ENCODE measurements around the gene SERPINB3.

SERPINB3 gene

DNA sequence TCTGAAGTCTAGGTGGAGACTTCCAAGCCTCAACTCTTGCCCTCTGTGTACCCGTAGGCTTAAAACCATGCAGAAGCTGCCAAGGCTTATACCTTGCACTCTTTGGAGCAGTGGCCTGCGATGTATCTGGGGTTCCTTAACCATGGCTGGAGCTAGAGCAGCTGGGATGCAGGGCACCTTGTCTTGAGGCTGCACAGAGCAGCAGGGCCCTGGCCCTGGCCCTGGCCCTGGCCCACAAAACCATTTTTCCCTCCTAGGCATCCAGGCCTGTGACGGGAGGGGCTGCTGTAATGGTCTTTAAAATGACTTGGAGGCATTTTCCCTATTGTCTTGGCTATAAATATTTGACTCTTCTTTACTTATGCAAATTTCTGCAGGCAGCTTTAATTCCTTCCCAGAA lies 36.8 kb downstream of the SERPINB3 start:
- POLR2A ChIA-PET, result no interaction called here
- CTCF ChIA-PET, result no interaction called here
- TF ChIP-seq, protein P1, sequence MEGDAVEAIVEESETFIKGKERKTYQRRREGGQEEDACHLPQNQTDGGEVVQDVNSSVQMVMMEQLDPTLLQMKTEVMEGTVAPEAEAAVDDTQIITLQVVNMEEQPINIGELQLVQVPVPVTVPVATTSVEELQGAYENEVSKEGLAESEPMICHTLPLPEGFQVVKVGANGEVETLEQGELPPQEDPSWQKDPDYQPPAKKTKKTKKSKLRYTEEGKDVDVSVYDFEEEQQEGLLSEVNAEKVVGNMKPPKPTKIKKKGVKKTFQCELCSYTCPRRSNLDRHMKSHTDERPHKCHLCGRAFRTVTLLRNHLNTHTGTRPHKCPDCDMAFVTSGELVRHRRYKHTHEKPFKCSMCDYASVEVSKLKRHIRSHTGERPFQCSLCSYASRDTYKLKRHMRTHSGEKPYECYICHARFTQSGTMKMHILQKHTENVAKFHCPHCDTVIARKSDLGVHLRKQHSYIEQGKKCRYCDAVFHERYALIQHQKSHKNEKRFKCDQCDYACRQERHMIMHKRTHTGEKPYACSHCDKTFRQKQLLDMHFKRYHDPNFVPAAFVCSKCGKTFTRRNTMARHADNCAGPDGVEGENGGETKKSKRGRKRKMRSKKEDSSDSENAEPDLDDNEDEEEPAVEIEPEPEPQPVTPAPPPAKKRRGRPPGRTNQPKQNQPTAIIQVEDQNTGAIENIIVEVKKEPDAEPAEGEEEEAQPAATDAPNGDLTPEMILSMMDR (IDR thresholded peaks at IDR 0.05; ENCODE audit: control extremely low read depth, extremely low read depth, low read depth, missing control alignments), result no peak
- no peak for DNase-seq (ENCODE audit: extremely low spot score)

DNA sequence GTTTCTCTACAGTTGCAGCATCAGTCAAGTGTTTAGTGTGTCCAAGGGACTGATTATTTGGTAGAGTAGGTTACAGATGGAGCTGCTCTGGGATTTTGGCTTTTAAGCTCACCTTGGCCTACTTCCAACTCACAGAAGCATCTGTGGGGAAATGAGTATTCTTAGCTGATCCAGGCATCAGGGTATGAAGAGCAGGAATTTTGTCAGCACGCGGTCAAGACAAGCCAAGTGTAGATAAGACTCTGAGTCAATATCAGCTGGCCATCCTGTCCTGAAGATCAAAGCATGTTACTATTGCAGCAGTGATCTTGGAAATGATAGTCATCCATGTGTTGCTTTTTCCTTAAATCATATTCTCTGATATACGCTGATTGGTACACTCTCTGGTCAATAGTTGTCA lies 42.0 kb downstream of the SERPINB3 start:
- ChIA-PET POLR2A (no interaction called here), CTCF (no interaction called here)
- no peak for DNase-seq (ENCODE audit: extremely low spot score)
- TF ChIP-seq, protein P1 (IDR thresholded peaks at IDR 0.05; ENCODE audit: control extremely low read depth, extremely low read depth, low read depth, missing control alignments), result no peak

DNA sequence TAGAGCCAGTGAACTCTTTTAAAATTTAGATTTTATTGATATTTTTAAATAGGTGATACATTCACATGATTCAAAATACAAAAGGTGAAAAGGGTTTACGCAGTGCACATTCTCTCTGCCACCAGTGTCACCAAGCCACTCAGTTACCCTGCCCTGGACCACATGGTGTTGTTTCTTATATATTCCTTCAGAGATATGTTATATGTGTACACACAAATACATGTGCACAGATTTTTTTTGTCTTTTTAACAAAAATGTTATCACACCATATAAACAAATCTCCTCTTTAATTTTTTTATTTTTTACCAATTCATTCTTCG lies 43.8 kb downstream of the SERPINB3 start:
- TF ChIP-seq, protein P1 (IDR thresholded peaks at IDR 0.05; ENCODE audit: control extremely low read depth, extremely low read depth, low read depth, missing control alignments), result no peak
- POLR2A ChIA-PET, result no interaction called here
- CTCF ChIA-PET, result no interaction called here
- no peak for DNase-seq (ENCODE audit: extremely low spot score)

DNA sequence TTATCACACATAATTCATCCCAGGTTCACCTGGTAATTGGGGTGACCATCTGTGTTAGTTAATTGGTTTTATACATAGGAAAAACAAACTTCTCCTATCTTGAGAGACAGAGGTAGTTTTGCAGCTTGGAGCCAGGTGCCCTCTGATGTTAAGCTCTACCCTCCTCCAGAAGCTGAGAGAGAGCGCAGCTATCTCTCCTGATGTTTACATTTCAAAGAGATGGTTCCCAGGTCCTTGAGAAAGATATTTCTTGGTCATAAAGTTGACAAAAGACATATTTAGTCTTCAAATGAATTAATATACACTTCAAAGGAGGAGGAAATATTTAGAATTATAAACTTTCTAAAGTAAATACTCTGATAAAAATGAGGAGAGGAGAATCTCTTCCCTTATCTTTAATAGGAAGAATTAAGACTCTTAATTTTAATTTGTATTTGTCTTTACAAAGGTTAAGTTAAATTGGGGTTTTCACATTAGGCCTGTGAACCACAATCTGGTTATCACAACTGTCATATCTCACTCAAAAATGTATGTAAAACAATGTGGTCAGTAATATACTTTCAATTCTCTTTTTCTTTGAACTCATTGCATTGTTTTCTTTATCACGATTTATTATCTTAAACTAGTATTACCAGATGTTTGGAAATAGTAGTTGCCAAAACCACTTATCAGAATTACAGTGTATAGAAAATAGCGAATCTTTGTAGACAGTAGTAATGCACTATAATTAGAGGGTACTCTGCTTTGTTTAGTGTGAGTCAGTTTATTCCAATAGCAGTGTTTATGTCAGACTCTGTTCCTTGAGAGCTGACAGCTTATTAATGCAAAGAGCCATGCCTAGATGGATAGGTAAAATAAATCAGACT lies 44.4 kb downstream of the SERPINB3 start:
- CTCF ChIA-PET, result no interaction called here
- TF ChIP-seq, protein P1 (IDR thresholded peaks at IDR 0.05; ENCODE audit: control extremely low read depth, extremely low read depth, low read depth, missing control alignments), result no peak
- DNase-seq (ENCODE audit: extremely low spot score), result no peak
- POLR2A ChIA-PET, result no interaction called here

DNA sequence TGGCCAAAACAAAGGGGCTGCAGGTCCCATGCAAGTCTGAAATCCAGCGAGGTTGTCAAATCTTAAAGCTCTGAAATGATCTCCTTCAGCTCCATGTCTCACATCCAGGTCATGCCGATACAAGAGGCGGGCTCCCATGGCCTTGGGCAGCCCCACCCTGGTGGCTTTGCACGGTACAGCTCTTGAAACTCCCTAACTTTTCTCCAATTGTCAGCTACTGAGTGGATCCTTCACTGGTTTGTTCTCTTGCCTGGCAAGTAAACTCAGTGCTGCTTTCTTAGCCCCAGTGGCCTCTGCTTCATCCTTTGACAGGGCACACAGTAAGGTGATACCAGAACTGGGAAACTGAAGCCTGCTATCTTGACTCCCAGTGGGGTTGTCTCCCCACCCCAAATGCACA lies 48.3 kb downstream of the SERPINB3 start:
- CTCF ChIA-PET, result no interaction called here
- POLR2A ChIA-PET, result no interaction called here
- DNase-seq (ENCODE audit: extremely low spot score), result no peak
- TF ChIP-seq, protein P1 (IDR thresholded peaks at IDR 0.05; ENCODE audit: control extremely low read depth, extremely low read depth, low read depth, missing control alignments), result no peak

DNA sequence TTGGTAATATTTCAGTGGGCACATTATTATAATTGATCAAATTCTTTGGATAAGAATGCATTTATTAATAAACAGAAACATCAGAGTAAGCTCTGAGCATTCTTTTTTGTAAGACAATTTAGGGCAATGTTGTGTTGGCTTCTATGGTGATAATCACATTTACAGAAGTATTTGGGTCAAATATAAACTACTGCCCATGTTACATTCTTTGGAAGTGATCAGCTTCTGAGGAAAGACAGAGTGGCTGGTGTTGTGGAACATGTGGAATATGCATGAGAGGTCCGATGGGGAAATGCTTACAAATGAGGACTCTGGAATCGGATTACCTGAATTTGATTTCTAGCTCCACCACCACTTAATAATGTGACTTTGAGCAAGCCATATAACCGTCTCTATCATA lies 55.2 kb downstream of the SERPINB3 start:
- CTCF ChIA-PET, result no interaction called here
- TF ChIP-seq, protein P1 (IDR thresholded peaks at IDR 0.05; ENCODE audit: control extremely low read depth, extremely low read depth, low read depth, missing control alignments), result no peak
- no peak for DNase-seq (ENCODE audit: extremely low spot score)
- POLR2A ChIA-PET, result no interaction called here

Measured in GM10248 (cell line).